T-helper 1 cell (primary cell): Measurements from ENCODE around the gene BRAF.
A peak's percentile ranks its signal among the peaks of the same experiment; 100 is the strongest.
"Not testable (repeated sequence)": the region's sequence is repeated elsewhere in the genome, so short reads cannot be mapped to it uniquely, and the experiment has no call there.

Experiments
- DNase-seq, 5 donors: peaks; one replicate each; pipeline ENCODE4 v3.0.0-alpha.2; 2012 to 2020

BRAF gene

DNA sequence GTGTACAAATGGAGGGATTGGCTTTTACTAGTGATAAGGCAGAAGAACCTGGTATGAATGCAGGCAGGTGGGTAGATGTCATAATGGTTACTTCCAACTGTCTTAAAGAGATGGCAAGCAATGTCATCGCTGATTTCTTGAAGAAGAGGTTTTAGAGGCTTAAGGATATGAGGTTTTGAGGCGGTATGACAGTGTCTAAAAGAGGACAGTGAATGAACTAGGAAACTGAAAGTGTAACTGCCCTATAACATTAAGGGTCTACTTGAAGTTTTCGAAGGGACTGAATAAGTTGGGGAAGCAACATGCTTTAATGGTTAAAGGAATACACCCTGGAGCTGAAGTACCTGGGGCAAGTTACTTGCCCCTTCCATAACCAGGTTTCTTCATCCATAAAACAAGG lies 157.3 kb downstream of the BRAF start:
- no peak for DNase-seq

DNA sequence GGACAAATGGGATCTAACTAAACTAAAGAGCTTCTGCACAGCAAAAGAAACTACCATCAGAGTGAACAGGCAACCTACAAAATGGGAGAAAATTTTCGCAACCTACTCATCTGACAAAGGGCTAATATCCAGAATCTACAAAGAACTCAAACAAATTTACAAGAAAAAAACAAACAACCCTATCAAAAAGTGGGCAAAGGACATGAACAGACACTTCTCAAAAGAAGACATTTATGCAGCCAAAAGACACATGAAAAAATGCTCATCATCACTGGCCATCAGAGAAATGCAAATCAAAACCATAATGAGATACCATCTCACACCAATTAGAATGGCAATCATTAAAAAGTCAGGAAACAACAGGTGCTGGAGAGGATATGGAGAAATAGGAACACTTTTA lies 159.3 kb downstream of the BRAF start:
- DNase-seq: not testable (repeated sequence)

DNA sequence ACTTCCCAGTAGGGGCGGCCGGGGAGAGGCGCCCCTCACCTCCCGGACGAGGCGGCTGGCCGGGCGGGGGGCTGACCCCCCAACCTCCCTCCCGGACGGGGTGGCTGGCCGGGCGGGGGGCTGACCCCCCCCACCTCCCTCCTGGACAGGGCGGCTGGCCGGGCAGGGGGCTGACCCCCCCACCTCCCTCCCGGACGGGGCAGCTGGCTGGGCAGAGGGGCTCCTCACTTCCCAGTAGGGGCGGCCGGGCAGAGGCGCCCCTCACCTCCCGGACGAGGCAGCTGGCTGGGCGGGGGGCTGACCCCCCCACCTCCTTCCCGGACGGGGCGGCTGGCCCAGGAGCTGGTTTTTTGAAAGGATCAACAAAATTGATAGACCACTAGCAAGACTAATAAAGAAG lies 161.6 kb downstream of the BRAF start:
- DNase-seq: not testable (repeated sequence)

DNA sequence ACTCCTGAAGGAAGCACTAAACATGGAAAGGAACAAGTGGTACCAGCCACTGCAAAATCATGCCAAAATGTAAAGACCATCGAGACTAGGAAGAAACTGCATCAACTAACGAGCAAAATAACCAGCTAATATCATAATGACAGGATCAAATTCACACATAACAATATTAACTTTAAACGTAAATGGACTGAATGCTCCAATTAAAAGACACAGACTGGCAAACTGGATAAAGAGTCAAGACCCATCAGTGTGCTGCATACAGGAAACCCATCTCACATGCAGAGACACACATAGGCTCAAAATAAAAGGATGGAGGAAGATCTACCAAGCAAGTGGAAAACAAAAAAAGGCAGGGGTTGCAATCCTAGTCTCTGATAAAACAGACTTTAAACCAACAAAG lies 163.4 kb downstream of the BRAF start:
- not testable (repeated sequence) for DNase-seq

DNA sequence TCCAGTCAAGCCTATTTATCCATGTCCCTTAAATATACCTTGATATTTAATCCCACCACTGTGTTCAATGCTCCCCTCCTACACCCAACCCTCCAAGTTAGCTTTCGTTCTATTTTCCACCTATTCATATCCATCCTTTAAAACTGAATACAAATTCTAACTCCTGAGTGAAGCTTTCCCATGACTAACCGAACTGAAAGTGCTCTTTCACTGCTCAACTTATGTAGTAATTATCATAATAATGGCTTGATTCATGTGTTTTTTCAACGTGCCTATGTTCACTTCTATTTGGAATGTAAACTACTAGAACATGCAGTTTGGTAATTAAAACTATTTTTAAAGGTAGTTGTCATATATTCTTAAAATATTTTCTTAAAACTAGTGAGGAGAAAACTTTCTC lies 170.2 kb downstream of the BRAF start:
- no peak for DNase-seq

DNA sequence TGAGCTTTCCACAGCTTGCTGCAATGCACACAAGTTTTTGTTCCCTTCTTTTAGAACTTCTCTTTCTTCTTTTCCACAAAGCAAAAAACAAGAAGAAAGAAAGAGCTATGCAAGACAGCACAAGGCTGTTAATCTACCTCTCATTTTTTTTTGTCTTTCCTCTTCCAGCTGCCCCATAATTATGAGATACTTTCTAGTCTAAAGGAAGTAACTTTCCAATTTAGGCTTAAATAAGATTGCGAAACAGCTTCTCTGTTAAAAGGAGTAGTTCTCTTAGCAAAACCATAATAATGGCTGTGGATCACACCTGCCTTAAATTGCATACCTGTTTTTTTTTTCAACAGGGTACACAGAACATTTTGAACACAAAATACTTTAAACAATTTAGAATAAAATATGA lies 172.2 kb downstream of the BRAF start:
- no peak for DNase-seq

DNA sequence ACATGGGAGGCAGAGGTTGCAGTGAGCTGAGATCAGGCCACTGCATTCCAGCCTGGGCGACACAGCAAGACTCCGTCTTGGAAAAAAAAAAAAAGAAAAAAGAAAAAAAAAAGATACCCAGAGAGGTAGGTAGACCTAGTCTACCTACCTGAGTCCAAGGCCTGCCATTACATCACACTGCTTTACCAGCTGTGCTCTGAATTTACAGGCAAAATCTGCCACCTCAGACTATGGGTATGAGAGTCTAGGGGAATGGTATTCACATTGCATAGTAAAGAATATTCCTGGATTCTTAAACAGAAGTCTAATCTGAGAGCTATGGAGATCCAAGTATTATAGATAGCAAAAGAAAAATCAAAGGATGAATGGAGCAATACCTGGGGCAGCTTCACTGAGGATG lies 178.0 kb downstream of the BRAF start:
- DNase-seq: no peak

DNA sequence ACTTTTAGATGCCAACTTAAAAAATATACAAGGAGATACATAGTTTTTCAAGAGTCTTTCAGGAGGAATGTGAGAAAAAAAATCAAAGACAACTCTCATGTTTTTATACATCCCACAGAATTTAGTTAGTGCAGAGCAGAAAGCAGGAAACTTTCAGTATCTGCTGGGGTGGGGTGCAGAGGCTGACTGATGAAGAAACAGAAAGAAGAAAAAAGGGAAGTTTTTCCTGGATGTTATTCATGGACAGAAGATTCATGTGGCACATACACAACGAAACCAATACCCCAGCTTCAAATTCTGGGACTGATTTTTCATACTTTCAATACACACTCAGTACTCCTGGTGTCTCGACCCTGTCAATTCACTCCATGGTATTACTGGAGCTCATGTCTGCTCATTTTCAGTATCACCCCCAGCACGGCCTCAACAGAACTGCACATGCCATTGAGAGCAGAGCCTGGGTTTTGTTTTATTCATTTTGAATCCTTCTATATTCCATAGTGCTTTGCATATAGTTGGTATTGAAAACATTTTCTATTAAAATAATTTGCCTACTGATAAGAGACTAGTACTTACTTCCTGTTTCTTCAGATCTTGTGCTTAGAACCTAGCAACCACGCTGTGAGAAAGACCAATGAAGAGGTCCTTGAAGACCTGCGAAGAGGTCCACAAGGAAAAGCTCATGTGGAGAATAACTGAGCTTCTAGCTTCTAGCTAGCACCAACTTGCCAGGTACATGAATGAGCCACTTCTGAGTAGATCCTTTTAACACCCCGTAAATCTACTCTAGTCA lies 179.3 kb downstream of the BRAF start:
- DNase-seq: no peak

DNA sequence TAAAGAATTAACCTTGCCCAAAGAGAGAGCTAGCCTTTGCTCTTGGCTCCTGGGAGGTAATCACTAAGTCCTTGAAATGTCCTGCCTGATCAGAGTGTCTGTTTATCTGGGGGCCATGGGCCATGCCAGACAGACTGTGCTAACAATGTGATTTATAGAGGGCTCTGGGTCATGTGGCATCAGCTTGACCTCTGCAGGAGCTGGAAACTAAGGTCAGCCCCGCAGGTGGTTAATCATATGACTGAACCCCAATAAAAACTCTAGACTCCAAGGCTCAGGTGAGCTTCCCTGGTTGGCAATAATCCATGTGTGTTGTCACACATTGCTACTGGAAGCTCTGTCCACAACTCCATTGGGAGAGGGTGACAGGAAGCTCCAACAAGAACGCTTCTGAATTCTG lies 180.7 kb downstream of the BRAF start:
- DNase-seq: no peak

DNA sequence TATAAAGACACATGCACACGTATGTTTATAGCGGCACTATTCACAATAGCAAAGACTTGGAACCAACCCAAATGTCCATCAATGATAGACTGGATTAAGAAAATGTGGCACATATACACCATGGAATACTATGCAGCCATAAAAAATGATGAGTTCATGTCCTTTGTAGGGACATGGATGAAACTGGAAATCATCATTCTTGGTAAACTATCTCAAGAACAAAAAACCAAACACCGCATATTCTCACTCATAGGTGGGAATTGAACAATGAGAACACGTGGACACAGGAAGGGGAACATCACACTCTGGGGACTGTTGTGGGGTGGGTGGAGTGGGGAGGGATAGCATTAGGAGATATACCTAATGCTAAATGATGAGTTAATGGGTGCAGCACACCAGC lies 181.5 kb downstream of the BRAF start:
- not testable (repeated sequence) for DNase-seq

DNA sequence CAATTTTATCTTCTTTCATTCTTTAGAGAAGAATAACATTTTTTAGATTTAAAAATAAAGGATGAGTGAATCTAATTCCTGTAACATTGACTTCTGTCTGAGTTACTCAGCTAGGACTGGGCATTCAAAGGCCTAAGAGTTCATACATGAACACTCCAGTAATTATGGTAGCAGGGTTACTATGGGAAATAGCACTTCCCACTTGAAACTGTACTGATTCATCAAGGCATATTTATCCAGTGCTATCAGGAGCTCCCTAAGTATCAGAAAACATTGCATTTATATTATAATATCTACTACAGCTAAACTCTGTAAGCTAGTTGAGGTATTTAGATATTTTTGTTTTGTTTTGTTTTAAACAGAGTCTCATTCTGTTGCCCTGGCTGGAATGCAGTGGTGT lies 186.4 kb downstream of the BRAF start:
- DNase-seq: no peak

DNA sequence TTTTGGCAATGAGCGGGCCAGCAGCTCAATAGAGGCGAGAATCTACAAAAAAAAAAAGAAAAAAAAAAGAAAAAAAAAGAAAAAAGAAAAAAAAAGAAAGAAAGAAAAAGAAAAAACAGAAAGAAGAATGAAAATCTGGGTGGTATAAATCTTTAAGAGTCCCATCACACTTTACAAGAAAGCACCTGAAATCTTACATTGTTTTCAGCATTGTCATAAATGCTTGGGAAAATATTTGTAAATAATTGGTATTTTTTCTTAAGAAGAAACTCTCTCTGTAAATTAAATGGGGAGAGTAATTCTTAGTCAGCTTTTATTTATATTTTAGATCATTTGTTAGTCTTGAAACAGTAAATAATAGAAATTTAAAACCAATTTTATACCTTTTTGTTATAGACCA lies 190.0 kb downstream of the BRAF start:
- no peak for DNase-seq

DNA sequence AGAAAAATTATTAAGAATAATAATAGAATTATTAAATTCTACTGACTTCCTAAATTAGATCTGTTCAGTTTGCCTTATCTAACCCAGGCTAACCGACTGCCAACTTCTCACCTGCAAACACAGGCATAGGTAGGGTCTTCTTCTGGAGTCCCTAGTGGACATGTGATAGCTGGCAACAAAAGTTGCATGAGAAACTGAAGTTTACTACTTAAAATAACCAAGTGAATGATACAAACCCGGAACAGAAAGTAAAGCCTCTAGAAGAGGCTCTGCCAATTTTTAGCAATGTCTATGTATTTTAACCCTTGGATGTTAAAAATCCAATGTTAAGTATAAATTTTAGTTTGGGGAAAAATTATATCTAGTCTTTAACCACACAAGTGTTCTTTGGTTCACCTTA lies 190.6 kb downstream of the BRAF start:
- no peak for DNase-seq

DNA sequence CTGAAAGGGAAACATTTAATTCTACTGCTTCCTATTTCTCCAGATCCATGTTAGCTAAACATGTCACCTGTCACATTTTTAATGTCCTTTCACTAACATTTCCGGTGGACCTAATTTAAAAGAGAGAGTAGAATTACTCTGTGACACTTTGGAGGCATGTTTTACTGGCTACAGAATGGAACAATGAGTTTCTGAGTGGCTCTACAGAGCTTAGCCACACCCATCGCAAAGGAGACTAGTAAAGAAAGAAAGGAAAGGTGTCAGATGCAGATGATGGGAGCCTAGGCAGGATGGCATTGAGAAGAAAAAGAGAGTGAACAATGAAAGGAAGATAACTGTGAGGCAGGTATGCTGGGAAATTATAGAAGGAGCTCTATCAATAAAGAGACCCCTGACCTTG lies 192.3 kb downstream of the BRAF start:
- DNase-seq: no peak

DNA sequence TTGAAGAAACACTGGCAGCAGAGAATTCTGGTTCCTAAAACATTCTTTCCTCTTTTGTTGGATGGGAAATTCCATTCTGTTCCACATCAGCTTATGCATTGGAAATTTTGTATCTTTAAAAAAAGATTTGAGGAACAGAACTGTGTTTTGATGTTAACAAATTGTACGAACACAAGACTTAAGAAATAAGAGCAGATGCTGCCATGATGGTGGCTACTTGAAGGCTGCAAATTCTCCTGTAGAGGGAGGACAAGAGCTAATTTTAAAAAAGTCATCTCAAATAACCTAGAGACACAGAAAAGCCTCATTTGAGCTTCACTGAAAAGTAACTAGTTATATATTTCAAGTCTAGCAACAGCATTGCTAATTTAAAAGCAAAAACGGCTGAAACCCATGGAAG lies 198.4 kb downstream of the BRAF start:
- no peak for DNase-seq

DNA sequence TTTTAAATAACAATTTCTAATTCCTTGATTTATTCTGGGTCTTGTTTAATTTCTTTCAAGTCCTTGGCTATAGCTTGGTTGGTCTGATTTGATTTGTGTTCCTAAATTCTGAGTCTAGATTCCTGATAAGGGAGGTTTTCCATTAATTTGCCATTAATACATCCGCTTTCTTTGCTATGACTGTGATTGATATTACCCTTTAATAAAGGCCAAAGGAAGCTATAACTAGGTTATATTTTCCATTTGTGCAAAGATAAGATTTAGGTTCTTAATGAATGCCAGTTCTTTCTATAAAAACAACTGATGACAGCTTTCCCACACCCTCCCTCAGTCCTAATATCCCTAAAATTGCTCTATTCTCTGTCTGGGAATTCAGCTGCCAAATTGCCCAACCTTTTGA lies 200.0 kb downstream of the BRAF start:
- no peak for DNase-seq

DNA sequence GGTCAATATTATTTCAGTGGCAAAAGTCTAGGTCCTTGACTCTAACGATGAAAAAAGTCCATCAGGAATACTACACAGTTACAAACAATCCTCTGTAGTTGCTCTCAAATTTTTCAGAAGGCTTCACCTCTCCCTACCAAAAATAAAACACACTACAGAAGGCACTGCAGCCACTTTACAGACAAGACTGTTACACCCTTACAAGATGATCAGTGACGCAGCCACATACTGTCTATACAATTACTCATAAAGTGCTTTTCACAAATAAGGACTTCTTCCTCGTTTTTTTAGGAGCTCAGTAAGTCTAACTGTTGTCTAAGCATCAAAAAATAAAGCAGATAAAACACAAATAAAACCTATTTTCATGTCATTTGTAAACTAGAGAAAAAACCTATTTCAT lies 201.2 kb downstream of the BRAF start:
- no peak for DNase-seq

DNA sequence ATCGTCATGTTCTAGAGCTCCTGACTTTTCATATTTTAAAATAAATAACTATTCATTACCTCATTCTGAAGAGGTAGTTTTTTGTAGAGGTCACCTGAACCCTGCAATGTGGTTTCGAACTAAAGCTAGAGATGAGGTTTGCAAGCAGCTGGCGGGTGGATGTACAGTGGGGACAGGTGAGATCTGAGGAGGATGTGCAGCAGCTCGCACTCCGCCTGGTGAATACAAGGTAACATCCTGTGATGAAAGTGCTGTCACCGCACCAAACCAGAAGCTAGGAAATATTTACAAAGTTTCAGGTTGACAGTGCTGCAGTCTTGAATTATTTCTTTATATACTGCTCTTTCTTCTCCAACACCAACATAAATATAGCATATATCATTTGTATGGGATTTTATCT lies 201.7 kb downstream of the BRAF start:
- DNase-seq: peak in 3 of 5 donors; percentile 8 to 41 (median 34)

DNA sequence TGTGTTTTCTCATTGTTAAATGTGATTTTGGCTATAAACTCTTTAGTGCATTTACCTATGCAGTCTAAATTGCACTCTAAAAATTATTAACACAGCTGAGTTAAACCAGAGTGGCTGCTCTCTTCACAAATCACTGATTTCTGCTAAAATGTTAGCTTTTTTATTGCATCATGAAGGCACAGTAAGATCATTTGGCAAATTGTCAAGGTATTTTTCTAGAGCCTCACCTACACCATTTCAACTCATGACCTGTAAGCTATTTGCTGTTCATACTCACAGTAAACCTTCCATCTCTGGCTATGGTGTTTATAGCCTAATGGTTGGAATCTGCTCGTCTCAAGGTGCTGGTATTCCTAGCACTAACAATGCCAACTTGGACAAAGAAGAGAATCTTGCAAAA lies 202.5 kb downstream of the BRAF start:
- DNase-seq: no peak

DNA sequence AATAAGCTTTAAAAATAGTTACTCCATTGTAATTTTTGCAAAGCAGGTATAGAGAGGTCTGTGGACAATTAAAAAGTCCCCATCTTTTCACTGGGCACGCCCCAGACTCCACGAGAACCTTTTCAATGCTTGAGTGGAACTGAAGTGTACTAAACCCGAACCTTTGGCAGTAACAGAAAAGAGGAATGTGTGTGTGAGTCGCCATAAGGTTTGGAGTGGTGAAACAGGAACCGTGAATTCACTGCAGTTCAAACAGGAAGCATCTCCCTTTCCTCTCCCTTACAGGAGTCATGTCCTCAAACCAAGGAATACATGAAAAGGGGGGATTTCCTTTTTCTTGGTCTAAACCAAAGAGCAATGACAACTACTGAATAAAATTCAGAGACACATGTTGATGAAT lies 205.0 kb downstream of the BRAF start:
- no peak for DNase-seq

DNA sequence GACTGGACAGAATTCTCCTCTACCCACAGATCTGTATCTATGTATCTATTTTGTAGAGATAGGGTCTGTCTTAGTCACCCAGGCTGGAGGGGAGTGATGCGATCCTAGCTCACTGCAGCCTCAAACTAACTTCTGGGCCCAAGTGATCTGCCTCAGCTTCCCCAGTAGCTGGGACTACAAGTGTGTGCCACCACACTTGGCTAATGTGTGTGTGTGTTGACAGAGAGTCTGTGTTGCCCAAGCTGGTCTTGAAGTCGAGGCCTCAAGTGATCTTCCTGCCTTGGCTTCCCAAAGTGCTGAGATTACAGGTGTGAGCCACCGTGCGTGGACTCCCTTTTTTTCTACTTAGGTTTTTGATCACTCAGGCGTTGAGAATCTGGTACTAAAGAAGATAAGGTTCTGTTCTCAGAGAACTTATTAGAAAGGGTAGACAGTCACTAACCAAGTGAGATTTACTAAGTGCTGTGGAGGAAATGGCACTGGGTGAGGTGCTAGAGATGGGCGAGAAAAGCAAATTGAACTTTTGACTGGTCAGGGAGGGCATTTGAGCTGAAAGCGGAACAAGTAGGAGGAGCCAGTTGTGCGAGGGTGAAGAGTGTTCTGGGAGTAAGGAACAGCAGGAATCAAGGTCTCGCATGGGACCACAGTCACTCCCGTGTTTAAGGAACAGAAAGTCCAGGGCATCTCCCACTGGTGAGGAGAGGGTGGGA lies 210.2 kb downstream of the BRAF start:
- no peak for DNase-seq

DNA sequence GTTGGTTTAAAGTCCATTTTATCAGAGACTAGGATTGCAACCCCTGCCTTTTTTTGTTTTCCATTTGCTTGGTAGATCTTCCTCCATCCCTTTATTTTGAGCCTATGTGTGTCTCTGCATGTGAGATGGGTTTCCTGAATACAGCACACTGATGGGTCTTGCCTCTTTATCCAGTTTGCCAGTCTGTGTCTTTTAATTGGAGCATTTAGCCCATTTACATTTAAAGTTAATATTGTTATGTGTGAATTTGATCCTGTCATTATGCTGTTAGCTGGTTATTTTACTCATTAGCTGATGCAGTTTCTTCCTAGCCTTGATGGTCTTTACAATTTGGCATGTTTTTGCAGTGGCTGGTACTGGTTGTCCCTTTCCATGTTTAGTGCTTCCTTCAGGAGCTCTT lies 212.3 kb downstream of the BRAF start:
- not testable (repeated sequence) for DNase-seq

DNA sequence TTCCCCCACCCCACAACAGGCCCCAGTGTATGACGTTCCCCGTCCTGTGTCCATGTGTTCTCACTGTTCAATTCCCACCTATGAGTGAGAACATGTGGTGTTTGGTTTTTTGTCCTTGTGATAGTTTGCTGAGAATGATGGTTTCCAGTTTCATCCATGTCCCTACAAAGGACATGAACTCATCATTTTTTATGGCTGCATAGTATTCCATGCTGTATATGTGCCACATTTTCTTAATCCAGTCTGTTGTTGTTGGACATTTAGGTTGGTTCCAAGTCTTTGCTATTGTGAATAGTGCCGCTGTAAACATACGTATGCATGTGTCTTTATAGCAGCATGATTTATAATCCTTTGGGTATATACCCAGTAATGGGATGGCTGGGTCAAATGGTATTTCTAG lies 216.0 kb downstream of the BRAF start:
- not testable (repeated sequence) for DNase-seq

DNA sequence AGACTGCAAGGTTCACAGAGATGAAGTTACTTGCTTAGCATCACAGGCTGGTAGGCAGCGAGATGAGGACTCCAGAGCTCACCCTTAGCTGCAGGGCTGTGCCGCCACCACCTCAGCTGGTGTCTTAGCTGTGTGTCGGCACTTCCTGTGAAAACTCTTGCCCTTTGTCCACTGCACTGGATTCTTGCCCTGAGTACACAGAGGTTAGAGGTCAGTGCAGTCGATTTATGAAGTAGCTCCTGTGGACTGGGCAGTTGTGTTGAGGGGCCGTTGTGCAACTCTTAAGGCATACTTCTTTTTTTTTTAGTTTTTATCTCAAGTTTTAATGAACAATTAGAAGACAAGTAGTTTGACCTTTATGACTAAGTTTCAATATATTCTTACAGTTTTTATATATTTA lies 217.6 kb downstream of the BRAF start:
- DNase-seq: no peak

DNA sequence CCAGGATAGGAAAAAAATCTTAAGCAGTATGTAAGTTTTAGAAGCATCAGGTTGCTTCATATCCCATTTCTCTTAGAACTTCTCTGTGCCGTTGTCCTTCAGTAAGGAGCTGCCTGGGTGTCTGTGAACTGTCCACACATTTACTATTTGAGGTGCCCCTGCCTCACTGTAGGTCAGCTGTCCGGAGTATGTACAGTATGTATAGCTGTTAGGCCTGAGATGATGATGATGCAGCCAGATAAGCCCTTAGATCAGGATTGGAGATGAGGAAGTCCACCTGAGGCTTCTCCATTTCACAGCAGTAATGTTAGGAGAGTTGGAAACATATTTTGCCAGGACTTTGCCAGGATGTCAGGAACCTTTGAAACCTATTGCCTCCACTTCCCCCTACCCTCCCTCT lies 220.5 kb downstream of the BRAF start:
- no peak for DNase-seq
